ENCODE data around the gene EIF2B2.

DNA sequence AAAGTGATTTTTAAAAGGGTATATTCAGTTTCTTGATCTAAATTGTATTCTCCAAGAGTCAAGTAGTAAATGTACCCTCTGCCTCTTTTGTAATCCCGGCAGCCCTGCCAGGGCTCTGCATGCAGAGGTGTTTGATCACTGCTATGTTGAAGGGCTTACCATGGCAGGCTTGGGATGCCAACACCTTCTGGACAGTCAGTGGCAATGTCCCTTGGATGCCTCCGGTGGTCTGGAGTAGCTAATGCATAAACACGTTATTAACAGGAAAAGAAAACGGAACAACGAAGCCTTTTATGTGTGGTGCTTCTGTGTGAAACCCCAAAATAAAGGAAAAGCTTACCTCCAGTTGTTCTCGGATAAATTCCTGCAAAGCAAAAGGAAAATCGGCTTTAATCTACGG, 19.9 kb downstream of the EIF2B2 start:
- TF ChIP-seq EZH2phosphoT487 (IDR thresholded peaks at IDR 0.05; ENCODE audit: borderline replicate concordance, low read depth, low read length), result no peak
- TF ChIP-seq, protein P1, sequence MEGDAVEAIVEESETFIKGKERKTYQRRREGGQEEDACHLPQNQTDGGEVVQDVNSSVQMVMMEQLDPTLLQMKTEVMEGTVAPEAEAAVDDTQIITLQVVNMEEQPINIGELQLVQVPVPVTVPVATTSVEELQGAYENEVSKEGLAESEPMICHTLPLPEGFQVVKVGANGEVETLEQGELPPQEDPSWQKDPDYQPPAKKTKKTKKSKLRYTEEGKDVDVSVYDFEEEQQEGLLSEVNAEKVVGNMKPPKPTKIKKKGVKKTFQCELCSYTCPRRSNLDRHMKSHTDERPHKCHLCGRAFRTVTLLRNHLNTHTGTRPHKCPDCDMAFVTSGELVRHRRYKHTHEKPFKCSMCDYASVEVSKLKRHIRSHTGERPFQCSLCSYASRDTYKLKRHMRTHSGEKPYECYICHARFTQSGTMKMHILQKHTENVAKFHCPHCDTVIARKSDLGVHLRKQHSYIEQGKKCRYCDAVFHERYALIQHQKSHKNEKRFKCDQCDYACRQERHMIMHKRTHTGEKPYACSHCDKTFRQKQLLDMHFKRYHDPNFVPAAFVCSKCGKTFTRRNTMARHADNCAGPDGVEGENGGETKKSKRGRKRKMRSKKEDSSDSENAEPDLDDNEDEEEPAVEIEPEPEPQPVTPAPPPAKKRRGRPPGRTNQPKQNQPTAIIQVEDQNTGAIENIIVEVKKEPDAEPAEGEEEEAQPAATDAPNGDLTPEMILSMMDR (conservative IDR thresholded peaks at IDR 0.05; ENCODE audit: low read length), result peak; percentile 79
